ENCODE results near the gene PRKAG2.

GRCh38 chr7:151693140-151693539 lies 183.8 kb downstream of the PRKAG2 start:
- TF ChIP-seq, protein P1, sequence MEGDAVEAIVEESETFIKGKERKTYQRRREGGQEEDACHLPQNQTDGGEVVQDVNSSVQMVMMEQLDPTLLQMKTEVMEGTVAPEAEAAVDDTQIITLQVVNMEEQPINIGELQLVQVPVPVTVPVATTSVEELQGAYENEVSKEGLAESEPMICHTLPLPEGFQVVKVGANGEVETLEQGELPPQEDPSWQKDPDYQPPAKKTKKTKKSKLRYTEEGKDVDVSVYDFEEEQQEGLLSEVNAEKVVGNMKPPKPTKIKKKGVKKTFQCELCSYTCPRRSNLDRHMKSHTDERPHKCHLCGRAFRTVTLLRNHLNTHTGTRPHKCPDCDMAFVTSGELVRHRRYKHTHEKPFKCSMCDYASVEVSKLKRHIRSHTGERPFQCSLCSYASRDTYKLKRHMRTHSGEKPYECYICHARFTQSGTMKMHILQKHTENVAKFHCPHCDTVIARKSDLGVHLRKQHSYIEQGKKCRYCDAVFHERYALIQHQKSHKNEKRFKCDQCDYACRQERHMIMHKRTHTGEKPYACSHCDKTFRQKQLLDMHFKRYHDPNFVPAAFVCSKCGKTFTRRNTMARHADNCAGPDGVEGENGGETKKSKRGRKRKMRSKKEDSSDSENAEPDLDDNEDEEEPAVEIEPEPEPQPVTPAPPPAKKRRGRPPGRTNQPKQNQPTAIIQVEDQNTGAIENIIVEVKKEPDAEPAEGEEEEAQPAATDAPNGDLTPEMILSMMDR (IDR thresholded peaks at IDR 0.05), result no peak
- no peak for TF ChIP-seq POLR2A (IDR thresholded peaks at IDR 0.05)
- TF ChIP-seq POLR2AphosphoS5 (IDR thresholded peaks at IDR 0.05), result no peak

All from breast epithelium (tissue), 3 donors.